ENCODE data around the gene OLR1.

GRCh38 chr12:10115890-10116289 lies 56.0 kb downstream of the OLR1 start:
- no peak for TF ChIP-seq ATF2 (CRISPR knock-in tag; IDR thresholded peaks at IDR 0.05; ENCODE audit: borderline replicate concordance, low read depth)
- TF ChIP-seq TEAD1 (CRISPR knock-in tag; IDR thresholded peaks at IDR 0.05), result no peak
- no peak for TF ChIP-seq NR2C2 (CRISPR knock-in tag; IDR thresholded peaks at IDR 0.05)
- TF ChIP-seq FOXP1 (CRISPR knock-in tag; IDR thresholded peaks at IDR 0.05; ENCODE audit: borderline replicate concordance), result no peak
- TF ChIP-seq NR1H2 (CRISPR knock-in tag; IDR thresholded peaks at IDR 0.05), result no peak
